Cardiac septum (tissue), 1 donor: Measurements from ENCODE around the gene ROR1. TPM values are rescaled to one million over a fixed set of nuclear protein-coding genes. Genes with fewer than 3 reads are reported as not detected.
"Not testable (repeated sequence)": the region's sequence is repeated elsewhere in the genome, so short reads cannot be mapped to it uniquely, and the experiment has no call there.

ENCODE experiments used
- DNase-seq: peaks from one replicate; pipeline ENCODE4 v3.0.0-alpha.2; 2020; ENCODE audit warnings: low spot score
- intact Hi-C: fragments of 100-400 bp; cut with DNase I; formaldehyde crosslinking; loops from one replicate; pipeline ENCODE4 v1.14.0; 2022
- total RNA-seq: library from RNA; stranded (reverse); fragmentation: NEBNext Ultra II Directional; extraction: Animal tissue kit (Norgen Biotek cat#: 25700); gene quantifications from one replicate; pipeline ENCODE4 v1.2.1, GENCODE V29; 2021
- donor health status: DM: no; HTN: no; CAD: no.

ROR1 gene
- total RNA-seq, 1 donor from 2014 or later: 34.8 TPM

DNA sequence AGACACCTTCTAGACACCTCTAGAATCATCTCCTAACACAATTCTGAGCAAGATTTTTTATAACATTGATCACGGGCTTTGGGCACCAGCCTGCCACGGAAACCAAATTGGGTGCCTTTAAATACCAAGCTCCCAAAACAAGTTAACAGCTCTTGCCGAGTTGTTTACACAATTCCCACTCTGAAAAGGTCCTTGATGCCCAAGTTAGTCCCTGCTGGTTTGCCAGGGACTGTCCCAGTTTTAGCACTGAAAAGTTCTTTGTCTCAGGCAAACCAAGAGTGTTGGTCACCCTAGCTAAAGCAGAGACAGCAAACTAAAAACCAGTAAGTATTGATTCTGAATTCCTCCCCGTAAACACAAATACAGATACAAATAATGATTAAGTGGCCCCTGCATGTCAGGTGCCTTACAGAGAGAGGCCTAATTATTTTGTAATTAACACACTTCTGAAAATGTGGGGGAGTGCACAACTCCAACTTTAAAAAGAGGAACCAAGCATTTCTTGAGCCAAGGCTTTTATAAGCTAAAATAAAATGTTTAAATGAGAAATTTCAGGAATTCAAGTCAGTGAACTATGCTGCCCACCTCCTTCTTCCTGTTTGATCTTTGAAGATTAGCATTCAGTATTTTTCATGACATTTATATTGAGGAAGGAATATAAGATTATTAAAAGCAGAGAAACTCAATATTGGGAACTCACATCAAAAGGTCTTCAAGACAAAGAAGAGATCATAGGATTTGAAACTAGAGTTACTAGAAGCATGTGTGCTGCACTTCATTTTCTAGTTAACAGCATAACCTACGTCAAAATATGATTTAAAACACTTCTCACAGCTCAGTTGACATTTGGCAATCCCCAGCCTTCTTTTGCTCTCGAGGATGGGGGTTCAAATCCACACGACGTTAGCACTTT, 420.6 kb downstream of the ROR1 start:
- intact Hi-C loops: no loop called here
- DNase-seq: no peak

DNA sequence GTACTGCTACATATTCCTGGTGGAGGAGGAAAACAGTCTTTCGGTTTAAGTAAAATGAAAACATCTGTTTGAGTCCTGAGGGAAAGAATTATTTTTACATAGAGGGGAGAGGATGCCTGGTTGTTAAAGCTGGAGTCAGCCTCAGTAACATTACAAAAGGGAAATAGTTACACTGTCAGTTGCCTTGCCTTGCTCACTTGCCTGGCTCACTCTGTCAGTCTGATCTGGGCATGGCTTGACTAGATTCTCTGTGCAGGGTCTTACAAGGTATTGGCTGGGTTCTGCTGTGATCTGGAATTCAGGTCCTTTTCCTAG, 421.2 kb downstream of the ROR1 start:
- no peak for DNase-seq
- intact Hi-C loops: no loop called here

DNA sequence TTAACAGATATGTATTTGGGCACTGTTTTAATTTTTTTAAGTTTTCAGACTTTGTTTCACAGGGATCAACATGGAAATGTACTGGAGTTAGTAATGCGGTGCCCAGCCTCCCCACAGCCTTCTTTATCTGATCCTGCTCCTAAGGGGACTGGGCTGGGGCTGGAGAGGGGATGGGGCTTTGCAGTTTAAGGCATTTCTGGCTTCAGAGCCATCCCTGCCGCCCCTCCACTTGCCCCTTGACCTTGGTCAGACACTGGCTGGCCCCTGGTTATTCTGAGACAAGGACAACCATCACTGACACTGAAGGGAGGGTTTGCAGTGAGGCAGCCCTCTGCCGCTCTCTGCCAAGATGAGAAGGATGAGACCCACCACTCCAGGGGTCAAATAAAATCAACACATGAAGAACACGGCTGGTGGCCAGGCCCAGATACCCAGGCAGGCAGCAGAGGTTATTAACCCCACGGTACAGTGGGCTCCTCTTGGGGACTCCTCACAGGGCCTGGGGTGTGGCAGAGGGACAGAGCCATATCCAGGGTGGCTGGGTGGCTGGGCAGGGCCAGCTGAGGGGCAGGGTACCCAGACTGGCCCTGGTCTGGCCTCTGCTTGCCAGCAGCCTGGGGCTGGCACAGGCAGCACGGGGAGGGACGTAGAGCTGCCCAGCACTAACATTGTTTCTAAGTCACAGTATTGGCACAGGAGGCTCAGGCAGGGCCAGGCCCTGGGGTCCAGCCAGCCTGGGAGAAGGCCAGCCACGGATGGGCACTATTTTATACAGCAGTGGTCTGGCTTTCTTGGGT, 422.5 kb downstream of the ROR1 start:
- DNase-seq: no peak
- intact Hi-C loops: no loop called here

DNA sequence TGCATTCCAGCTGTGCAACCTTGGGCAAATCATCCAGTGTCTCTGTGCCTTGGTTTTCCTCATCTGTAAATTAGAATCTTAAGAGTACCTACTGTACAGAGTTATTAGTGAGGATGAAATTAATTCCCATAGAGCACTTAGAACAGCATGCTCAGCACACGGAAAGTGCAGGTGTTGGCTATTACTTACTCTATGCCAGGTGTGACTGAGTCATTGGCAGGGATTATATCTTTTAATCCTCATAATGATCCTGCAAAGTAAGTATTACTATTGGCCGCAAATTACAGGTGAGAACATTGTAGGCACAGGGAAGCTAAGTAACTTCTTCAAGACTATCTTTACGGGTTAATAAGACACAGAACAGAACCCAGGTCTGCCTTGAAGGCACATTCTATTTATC, 423.3 kb downstream of the ROR1 start:
- DNase-seq: no peak
- intact Hi-C loops: no loop called here

DNA sequence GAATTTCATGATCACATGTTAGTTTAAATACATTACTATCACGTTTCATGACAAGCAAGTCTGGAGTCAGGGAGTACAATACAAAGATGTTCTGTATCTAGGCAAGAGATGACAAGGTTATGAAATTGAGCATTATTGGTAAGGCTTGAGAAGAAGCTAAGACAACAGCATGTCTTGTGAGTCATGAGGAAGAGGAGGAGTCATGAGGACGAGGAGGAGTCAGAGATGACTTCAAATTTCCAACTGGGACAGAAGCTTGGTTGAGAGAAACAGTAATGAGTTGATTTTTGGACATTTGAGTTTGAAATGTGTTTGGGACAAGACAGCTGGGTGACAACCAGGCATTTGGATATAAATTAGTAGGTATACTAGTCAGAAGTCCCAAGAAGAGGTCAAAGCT, 425.3 kb downstream of the ROR1 start:
- no peak for DNase-seq

DNA sequence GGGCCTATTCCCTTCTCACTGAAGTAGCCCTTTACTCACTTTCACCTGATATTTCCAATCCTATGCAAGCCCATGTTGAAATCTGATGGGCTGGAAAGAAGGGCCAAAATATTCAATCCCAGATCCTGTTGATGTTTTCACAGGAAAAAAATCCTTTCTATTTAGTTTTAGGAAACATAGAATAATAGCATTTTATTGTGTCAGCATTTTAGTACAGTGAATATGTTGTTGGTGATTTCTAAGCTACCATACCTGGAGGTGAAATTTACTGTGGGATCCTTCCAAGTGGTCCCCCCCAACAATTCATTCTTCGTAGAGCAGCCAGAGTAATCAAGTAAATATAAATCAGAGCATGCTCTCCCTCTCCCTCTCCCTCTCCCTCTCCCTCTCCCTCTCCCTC, 426.2 kb downstream of the ROR1 start:
- intact Hi-C loops: no loop called here
- DNase-seq: no peak

More for the DNA sequence above, 425.3 kb downstream of the ROR1 start:
- intact Hi-C loops: no loop called here

DNA sequence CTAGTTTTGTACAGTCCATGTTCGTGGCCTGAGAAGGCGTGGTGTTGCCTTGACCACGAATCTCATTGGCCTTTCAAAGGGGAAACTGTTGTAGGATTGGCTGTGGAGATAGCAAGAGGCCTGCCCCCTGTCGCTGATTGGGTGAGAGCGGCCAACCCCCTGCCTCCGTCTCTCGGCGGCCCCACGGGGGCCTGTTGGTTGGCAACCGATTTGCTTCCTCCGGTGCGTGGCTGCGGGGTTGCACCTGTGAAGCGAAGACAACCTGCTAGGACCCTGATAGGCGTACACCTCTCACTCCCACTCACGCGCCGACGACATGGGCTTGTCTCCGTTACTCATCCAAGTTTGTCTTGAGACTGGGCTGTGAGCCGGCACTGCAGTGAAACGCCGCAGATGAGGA, 429.6 kb downstream of the ROR1 start, which contains the start of gene UBE2U:
UBE2U (plus strand) TSS at position 204 of the 400 bp plus-strand sequence. CDS start 428 bp downstream, outside the sequence.
- intact Hi-C loops: no loop called here

DNA sequence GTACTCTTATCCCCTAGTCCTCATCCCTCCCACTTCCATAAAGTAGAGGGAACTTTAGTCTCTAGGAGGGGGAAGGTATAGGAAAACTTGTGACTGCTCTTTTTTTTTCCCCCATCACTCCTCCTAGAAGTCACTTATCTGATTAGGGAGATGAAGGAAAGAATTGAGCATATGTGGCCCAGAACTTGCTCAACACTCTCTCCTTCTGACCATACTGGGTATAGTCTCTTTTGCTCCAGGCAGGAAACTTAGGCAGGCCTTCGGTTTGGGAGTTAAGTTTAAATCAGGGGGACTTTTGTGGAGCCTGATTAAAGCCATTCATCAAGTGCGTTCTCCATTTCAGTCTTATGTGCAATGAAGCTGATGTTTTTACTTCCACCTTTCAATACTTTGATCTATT, 435.4 kb downstream of the ROR1 start:
- intact Hi-C loops: no loop called here
- no peak for DNase-seq

More for the DNA sequence above, 429.6 kb downstream of the ROR1 start, which contains the start of gene UBE2U:
- no peak for DNase-seq

DNA sequence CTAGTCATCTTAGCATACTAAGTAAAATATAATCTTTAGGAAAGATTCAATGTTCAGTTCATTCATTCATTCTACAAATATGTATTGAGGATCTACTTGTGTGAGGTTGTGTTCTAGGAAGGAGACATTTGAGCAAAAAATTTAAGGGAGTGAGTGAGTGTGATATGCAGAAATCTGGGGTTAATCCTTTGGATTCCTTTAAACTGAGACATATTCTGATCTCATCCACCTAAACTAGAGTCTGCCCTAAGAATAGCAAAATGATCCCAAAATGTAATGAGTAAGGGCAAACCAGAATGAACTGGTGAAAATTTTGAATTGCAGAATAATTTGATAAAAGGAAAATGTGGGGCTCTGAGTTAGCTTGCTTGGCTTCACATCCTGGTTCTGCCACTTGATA, 438.2 kb downstream of the ROR1 start:
- intact Hi-C loops: no loop called here
- no peak for DNase-seq

DNA sequence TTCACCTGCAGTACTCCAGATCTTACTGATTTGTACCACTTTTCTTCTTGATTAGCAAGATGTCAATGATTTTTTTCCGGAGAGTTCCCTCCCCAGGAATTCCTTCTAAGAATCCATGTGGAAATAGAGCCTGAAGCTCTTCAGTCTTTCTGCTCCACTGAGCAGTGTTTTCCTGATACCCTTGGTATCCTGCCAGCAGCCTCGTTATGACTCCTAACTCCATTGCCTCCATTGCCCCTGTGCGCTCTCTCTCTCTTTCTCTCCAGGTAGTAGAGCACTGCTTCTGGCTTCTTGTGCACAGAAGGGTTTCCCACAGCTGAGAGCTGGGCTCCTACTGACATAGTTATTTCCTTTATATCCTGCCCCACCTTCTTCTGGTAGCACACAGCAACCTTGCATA, 441.8 kb downstream of the ROR1 start:
- intact Hi-C loops: no loop called here
- no peak for DNase-seq

DNA sequence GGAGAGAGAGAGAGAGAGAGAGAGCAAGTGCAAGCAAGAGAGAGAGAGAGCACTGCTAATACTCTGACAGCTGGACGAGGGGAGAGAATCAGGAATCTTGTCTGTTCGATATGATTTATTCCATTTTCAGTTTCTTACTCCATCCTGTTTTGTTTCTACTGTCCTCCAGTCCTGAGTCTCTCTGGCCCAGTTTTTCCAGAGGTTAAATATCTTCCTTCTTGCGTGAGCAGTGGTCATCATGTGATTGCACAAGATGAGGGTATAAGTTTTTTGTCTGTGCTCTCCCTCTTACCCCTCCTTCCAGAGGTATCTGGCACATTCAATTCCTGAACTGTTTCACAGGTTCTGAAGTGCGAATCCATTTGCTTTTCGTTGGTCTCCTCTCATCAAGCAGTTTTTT, 446.4 kb downstream of the ROR1 start:
- intact Hi-C loops: no loop called here
- DNase-seq: no peak

DNA sequence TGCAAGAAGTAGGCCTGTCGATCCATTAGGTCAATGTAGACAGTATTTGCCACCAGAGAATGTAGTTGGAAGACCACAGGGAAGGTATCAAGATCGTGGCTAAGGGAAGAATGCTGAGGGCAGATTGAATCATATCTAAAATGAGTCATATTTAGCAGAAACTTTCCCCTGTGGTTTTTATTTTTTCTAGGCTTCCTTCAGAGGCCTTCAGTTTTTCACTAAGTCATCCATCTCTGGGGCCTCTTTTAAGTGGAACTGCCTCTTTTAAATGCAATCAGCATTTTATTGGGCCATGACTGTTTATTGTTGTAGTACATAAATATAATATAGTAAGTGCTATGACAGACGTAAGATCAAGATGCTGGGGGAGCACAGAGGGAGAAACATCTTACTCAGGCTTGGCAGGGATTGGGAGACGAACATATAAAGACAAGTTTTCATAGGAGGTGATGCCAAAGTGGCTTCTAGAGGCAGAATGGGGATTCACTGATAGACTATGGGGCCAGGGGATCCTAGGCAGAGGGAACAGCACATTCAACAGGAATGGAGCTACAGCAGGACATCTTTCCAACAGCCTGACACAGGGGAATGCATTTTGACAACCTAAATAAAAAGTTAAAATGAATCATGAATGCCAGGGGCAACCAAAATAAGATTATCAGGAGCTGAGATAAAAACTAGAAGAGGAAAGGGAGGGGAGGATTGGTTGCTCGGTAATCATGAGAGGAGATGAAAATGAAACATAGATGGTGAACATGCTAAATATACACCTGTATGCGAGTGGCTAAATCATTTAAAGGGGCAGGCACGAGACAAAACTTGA, 449.7 kb downstream of the ROR1 start:
- DNase-seq: no peak
- intact Hi-C loops: no loop called here

DNA sequence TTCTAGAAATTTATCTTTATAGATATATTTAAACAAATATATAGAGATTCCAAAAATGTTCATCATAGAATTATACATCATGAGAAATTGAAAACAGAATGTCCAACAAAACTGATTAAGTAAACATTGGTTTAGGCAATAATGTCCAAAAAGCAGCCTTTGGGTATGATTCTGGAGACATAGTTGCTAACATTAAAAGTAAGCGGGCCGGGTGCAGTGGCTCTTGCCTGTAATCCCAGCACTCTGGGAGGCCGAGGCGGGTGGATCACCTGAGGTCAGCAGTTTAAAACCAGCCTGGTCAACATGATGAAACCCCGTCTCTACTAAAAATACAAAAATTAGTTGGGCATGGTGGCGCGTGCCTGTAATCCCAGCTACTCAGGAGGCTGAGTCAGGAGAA, 450.4 kb downstream of the ROR1 start:
- intact Hi-C loops, DNase-seq: not testable (repeated sequence)

DNA sequence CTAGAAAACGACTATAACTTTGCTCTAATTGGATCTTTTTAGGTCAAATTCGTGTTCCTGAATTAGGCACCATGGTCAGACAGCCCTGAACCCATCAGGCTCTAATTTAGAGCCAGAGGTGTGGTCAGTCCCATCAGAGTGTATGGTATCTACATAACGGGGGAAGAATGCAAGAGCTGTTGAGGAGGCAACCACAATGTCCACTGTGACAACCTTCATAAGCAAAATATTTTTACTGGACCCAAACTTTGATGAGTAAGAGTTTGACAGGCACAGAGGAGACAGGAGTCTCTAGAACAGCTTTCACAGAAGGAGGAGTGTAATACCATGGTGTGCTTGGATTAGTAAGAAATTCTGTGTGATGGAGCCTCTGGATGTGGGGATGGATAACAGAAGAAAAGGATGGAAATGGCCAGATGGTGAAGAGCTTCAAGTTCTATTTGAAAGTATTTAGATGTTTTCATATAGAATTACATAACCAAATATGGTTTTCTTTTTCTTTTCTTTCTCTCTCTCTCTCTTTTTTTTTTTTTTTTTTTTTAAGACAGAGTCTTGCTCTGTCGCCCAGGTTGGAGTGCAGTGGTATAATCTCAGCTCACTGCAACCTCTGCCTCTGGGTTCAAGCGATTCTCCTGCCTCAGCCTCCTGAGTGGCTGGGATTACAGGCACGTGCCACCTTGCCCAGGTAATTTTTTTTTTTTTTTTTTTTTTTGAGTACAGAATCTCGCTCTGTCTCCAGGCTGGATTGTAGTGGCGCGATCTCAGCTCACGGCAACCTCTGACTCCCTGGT, 454.5 kb downstream of the ROR1 start:
- intact Hi-C loops: no loop called here
- no peak for DNase-seq

DNA sequence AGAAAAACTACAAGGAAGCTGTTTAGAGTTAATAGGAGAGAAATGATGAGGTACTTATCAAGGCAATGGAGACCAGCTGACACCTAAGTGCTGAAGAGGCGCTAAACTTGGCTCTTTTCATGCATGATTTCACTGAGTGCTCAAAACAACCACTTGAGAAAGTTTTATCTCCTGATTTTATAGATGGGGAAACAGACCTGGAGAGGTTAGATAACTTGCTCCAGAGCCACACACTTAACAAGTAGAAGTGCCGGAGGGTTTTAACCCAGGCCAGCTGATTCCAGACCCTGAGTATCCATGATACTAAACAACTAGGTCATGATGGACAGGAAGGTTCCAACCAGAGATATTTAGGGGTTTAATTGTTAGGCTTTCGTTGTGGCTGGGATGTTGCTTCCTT, 455.5 kb downstream of the ROR1 start:
- no peak for DNase-seq
- intact Hi-C loops: no loop called here
